MM.1S (cell line): ENCODE data around the gene TMEM26.

Source experiments
- EZH2 ChIP-seq: fragments of 300-600 bp; sonication (generic); optimal IDR thresholded peaks from 2 replicates; pipeline ENCODE3; 2017; ENCODE audit warnings: low read depth, mild to moderate bottlenecking, antibody characterized with exemption, low read length, mixed read lengths
- EZH2phosphoT487 ChIP-seq: fragments of 300-600 bp; sonication (generic); IDR thresholded peaks from 2 replicates; pipeline ENCODE4 v1.6.1; 2018; ENCODE audit warnings: antibody characterized with exemption, low read length
- TF ChIP-seq, protein P1 (sequence below): fragments of 300-600 bp; sonication (generic); IDR thresholded peaks from 2 replicates; pipeline ENCODE4 v1.5.1; 2016; ENCODE audit warnings: antibody characterized with exemption, low read length, mixed read lengths

DNA sequence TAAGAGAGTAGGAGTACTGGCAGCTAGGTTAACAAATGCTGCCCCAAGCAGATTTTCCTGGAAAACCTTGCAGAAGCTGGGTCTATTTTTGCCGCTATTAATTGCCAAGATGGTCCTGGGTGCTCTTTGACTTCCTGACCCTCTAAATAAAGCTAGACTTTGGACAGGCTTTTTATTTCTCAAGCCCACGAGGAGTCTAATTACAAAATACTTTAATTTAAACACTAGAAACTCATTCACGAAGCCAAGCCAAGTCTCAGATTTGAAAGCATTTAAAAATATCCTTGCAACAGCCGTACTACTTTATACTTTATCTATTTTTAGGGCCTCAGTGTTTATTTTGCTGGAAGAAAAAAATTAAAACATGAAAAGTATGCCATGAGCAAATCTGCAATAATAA is 45.1 kb downstream of the TMEM26 start:
- TF ChIP-seq, protein P1, sequence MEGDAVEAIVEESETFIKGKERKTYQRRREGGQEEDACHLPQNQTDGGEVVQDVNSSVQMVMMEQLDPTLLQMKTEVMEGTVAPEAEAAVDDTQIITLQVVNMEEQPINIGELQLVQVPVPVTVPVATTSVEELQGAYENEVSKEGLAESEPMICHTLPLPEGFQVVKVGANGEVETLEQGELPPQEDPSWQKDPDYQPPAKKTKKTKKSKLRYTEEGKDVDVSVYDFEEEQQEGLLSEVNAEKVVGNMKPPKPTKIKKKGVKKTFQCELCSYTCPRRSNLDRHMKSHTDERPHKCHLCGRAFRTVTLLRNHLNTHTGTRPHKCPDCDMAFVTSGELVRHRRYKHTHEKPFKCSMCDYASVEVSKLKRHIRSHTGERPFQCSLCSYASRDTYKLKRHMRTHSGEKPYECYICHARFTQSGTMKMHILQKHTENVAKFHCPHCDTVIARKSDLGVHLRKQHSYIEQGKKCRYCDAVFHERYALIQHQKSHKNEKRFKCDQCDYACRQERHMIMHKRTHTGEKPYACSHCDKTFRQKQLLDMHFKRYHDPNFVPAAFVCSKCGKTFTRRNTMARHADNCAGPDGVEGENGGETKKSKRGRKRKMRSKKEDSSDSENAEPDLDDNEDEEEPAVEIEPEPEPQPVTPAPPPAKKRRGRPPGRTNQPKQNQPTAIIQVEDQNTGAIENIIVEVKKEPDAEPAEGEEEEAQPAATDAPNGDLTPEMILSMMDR = no peak
- no peak for TF ChIP-seq EZH2
- no peak for TF ChIP-seq EZH2phosphoT487
